HUDEP-2 (cell line): Measurements from ENCODE around the gene SLC2A9.

ENCODE experiments used
- DNase-seq, 76 experiments: peaks; one replicate each; lab custom pipeline; 2025; ENCODE audit not compliant: unreplicated experiment in 76 of 76; lab: John Stamatoyannopoulos, UW

The SLC2A9 gene

DNA sequence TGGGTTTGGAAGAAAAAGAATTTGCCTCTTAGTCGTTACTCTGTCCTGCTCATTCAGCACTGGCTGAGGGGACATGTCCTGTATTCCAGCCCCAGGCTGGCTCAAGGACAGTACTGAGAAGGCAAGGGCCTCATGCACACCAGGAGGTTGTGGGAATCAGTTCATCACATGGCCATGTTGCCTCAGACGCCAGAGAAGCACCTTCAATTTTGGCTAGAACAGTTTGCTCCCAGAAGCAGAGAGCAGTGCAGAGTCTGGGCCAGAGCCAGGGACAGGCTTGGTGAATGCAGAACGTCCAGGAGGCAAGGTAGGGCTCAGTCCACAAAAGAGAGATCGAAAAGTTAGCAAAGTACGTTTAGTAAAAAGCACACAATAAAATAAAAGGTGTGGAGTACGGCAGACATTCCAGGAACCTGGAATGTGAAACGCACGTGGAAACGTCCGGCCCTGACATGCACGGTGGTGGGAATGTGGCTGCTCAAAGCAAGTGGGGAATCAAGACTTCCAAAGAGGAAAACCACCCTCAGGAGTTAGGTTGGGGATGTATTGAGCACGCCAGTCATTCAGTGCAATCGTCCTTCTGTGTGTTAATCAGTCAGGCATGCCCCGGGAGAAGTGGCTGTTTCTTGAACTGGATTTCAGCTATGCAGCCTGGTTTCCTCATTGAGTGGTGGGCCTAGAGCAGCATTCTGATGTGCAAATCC, 1.2 kb upstream of the SLC2A9 start:
- DNase-seq, result no peak

DNA sequence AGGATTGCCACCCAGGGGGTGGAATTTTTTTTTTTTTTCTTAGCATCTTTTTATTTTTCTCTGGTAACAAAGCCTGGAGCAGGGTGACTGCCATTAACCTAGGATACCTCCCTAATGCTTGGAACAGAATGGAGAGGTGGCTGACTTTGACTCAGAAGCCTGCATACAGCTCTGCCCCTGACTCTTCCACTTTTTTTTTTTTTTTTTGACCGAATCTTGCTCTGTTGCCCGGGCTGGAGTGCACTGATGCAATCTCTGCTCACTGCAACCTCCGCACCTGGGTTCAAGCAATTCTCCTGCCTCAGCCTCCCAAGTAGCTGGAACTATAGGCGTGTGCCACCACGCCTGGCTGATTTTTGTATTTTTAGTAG, 341 bp upstream of the SLC2A9 start:
- no peak for DNase-seq

DNA sequence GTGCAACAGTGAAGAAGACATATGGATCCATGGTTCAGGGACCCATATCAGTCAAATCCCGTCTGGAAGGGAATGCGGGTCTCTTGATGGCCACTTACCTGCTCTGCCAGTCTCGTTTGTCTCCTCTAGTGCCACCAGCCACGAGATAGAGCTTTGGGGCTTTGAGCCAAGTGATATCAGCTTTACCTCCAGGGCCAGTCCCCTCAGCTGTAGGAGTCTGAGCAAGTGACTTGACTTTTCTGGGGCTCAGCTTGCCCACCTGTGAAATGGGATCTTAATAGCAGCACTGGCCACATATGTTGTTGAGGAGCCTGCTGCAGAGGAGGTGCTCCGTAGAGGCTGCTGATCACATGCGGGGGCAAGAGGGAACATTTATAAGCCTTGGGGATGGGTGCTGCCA, 1.2 kb downstream of the SLC2A9 start:
- no peak for DNase-seq

DNA sequence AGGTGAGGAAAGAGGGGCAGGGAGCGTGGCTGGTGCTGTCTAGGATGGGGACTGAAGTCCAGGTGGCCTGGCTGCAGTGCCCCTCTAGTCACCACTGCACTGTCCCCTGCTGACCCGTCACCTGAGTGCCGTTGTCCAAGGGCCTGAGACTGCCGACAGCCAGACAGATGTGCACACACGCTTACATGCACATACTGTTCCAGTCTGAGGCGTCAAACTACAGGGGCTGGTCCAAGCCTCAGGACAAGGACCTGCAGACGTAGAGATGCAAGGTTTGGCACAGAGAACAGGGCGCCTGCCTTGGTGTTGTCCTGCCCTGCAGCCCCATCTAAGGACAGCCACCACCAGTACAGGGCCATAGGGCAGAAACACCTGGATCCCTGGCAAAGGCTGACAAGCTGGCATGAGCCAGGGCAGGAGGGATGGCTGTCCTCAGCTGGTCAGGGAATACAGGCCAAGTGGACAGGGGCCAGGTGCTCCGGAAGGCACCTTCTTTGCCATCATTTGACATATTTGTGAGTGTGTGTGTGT, 1.7 kb downstream of the SLC2A9 start:
- no peak for DNase-seq

DNA sequence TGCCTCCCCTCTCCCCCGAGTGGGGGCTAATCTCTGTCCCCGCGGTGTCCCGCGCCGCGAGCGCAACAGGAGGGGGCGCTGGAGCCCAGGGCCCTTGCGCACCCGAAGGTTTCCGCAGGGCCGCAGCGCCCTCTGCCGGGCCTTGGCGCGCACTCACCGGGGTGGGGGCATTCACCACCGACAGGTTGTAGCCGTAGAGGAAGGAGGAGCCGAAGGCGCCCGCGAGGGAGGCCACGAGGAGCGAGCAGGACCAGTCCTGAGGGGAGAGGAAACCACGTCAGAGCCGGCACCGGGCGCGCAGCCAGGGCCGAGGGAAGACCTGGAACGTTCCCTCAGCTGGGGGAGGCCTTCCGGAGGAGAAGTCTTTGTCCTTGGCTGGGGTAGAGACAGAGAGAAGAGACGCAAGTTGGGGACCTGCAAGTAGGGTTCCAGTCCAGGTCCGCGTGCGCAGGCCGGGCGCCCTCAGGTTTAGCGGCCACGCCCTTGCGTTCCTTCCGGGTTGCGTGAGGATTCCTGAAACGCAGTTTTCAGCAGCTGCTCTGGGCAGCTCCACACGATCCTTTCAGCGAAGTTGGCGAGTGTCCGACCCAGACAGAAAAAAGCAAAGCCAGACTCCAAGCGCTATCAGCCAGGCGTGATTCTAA, 2.4 kb downstream of the SLC2A9 start:
- DNase-seq, result peak in 73 of 76 experiments; percentile 3 to 84 (median 63)

DNA sequence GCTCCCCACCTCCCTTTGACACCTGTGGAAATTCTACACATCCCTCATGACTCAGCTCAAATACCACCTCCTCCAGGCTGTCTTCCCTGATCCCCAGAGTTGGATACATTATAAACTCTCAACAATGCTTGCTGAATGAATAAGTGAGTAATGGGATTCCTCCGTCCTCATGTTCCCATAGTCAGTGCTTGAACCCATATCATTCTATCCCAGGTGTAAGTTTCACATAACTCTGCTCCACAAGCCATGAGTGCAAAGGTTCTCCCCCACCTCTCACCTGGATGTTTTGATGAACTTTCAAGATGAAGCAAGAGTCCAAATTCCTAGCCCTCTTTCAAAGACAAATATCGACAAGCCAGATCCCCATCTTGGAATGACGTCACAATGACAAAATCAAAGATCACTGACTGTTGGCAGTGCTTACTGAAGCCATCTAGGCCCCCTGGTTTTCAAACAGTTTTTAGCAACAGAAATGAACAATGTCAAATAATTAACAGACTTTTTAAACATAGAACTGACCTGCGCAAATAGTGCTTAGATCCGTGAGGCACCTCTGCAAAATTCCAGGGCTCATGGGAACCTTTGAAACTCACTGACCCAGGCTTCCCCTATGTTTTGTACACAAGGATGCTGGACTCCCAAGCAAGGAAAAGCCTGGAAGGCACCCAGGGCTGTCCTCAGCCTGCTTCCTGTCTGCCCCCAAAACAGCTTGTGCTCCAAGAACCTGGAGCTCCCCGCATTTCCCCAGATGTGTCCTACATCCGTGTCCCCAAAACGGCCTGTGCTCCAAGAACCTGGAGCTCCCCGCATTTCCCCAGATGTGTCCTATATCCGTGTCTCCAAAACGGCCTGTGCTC, 4.0 kb downstream of the SLC2A9 start:
- no peak for DNase-seq

DNA sequence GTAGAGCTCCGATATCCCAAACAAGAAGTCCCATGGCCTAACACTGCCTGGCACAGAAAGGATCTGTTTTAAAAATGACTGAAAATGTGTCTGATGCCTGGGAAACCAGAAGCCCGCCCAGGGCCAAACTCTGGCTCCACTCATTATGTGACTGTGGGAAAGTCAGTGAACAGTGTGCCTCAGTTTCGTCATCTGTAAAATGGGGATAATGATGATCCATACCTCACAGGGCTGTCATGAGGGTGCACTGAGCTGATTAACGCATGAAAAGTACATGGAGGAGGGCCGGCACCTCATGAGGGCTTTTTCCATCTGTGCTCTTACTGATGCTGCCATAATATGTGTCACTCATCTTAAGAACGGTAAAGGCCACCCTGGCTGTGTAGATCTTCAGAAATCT, 5.1 kb downstream of the SLC2A9 start:
- no peak for DNase-seq

DNA sequence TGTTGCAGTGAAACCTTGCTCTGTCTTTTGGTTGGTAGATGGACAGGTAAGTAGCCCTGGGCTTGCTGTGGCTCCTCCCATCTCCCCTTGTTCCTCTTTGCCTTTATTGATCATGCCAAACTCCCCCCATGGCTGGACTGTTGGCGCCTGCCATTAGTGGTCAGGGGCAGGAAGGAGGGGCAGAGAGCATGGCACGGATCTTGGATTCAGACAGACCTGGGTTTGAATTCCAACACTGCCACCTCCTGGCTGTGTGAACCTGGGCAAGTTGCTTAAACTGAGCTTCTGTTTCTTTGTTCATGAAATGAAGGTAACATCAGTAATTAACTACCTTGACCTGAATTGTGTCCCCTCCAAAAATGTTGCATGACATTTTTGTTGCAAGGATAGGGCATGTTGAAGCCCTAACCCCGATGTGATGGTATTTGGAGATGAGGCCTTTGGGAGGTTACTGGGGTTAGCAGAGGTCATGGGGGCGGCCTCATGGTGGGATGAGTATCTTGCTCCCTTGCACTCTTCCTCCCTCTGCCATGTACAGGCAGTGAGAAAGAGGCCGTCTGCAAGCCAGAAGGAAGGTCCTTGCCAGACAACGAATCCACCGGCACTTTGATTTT, 6.0 kb downstream of the SLC2A9 start:
- DNase-seq, result peak in 29 of 76 experiments; percentile 1 to 43 (median 17)

DNA sequence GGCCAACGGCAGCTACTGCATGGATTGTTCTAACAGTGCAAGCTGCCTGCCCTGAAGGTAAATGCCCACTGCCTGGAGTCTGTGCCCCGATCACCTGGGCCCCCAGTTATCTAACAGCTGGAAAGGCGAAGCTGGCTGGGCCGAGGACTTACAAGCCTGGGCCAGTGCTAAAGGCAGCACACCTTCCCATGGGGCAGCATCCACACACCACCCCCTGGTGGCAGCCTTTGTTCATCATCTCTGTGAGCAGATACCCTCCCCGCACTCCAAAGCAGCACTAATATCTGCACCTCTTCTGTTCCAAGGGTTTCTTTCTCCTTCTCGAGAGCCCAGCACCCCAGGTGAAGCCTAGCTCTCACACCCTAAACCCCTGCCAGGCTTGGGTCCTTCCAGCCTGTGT, 7.6 kb downstream of the SLC2A9 start:
- DNase-seq, result peak in 41 of 76 experiments; percentile 0 to 63 (median 15)

DNA sequence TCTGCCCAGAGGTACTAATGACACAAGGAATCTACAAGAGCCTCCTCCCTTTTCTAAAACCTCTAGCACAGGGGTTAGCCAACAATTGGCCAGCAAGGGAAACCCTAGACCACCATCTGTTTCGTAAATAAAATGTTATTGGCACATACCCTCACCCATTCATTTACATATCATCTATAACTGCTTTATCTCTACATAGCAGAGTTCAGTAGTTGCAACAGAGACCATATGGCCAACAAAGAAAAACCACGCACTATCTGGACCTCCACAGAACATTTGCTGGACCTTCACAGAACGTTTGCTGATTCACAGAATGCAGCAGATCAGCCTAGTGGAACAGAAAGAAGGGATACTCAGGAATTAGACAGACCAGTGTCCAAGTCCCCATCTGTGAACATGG, 9.4 kb downstream of the SLC2A9 start:
- peak in 10 of 76 experiments; percentile 5 to 33 (median 10) for DNase-seq

DNA sequence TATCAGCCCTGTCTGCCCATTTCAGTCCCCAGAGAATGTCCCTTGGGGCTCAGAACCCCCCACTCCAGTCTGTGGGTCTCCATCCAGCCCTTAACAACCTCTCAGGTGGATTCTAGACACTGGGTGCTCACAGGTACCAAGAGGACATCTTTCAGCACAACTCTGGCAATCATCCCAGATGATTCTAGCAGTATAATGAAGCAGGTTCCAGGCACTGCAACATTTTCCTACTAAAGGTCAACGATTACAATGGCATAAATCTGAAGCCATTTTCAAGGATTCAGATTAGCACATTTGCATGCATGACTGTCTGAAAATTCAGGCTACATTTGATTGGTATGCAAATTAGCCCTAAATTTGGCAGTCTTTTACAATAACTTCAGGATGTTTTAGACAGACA, 10.0 kb downstream of the SLC2A9 start:
- no peak for DNase-seq

DNA sequence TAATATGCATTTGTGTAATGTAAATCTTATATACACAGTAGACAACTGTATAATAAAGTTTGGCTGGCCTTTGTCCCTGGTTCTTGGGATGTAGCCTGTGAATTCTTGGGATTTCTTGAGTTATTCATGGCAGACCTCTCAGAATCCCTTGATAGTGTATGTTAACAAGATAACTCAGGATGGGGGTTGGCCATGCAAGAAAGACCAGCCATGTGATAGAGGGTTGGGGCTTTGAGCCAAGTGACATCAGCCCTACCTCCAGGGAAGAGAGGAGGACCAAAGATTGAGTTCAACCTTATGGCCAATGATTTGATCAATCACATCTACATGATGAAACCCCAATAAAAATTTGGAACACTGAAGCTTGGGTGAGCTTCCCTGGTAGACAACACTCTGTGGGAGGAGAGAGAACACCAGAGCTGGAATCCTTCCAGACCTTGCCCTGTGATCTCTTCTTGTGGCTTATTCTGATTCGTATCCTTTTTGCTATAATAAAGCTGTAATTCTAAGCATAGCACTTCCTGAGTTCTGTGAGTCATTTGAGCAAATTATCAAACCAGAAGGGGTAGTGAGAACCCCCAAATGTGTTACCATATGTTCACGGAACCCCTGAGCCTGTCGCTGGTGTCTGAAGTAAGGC, 11.3 kb downstream of the SLC2A9 start:
- DNase-seq, result peak in 2 of 76 experiments; percentile 16 to 28

DNA sequence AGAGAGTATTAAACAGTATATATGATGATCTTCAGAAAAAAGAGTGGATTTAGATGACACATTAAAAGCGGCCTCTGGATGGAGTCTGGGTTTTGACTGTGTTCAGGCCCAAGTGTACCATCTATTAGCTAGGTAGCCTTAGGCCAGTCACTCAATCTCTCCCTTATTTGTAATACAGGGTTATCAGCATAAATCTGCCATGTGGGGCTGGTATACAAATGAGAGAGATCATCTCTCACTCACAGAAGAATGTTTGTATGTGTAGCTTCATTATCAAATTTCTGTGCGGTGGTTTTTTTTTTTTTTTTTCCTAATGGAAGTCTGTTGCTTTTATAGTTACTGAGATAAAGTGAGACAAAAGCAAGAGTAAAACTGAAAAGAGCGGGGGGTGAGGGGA, 12.7 kb downstream of the SLC2A9 start:
- DNase-seq, result no peak

DNA sequence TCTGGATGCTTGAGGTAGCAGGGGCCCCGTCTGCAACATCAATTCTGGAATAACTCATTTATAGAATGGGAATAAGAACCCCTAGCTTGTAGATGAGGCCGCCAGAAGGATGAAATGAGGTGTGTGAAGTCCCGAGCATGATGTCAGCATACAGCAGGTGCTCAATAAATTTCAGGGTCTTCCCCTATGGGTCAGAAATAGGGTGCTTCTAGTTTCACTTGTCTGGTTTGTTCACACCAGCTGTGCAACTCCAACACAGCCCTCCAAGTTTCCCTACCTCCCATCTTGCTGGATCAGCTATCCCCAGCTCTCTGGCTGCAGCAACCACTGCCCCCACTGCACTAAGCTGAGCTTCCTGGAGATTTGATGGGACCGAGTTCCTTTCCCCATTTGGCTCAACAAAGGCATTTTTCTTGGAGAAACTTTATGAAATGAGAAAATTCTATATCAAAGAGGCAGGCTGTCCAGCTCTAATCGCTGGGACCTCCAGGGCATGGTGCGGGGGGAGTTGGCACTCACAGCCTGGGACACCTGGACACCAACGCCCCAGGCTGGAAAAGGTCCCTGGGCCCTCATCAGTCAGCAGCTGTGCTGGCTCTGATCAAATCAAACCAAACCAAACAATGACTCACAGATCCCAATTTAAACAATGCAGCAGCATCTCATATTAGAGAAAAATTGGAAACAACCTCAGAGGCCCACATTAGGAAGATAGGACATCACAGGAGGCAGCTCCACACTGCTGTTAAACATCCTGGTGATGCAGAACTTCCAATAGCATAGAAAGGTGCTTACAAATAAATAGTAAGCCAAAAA, 13.3 kb downstream of the SLC2A9 start:
- no peak for DNase-seq

DNA sequence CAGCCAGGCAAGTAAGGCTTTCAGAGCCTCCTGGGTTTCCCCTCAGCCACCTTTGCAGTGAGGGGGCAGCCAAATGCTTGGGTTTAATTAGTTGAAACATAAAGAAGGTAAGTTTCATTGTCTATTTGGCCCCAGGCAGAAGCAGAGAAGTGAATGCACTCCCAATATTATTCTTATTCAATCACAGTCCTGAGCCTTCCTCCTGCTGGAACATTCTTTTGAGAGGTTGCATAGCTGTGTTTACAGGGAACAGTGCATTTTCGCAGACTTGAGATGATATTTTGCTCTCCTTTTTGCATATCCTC, 13.9 kb downstream of the SLC2A9 start:
- DNase-seq, result no peak

DNA sequence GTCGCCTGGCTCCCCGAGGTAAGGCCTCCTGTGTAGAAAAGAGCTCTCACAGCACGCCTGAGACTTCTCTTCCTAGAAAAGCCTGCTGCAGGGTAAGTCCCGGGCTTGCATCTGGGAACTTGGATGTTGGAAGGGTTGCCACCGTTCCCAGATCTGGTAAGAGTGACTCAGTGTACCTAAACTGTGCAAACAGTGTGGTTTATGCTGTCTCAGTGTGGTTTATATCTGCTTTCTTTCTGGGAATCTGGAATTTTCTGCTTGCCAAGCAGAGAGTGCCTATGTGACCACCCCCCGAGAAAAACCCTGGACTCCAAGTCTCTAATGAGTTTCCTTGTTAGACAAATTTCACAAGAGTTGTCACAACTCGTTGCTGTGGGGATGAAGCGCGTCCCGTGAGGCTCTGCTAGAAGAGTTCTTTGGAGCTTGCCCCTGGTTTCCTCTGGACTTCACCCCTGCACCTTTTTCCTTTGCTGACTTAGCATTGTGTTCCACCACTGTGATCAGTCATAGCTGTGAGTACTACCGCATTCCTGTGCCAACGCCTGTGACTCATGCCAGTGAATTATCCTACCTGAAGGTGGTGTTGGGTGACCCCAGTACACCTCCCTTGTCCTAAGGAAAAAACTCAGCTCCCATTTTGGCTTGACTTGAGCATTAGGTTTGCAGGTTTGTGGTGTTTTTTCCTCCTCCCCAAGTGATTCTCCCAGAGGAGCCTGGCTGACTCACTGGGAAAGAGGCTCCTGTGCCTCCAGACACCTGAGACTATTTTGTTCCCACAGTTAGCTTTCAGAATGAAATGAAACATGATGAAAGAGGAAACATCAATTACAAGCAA, 14.5 kb downstream of the SLC2A9 start:
- DNase-seq, result no peak

DNA sequence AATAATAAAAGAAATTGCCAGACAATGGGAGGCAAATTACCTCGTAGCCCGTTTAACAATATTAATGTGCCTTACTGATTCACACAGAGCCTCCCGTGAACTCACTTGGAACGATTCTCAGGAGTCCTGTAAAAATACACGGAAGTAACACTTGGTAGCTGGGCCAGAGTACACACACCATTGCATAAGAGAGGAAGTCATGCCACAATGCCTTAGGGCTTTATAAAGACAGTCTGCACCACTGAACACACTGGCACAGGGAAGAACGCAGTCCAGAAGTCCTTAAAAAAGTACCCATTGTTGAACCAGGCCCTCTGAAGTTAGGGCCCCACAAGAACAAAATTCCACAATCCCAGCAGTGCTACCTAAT, 15.1 kb downstream of the SLC2A9 start:
- DNase-seq, result no peak

DNA sequence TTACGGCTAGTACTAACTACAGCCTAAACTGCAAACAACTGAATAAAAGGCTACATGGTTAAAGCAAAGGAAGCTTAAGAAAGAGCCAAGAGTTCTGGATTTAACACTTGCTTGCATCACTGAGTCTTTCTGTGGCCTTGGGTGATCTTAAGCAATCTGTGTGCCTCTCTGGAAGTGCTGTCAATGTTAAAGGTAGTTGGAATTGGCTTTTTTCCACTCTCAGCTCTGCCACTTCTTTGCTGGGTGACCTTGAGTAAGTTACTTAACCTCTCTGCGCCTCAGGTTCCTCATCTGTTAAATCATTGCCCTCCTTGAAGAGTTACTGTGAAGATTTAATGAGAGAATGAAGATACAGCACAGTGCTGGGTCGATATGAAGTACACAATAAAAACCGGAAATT, 15.7 kb downstream of the SLC2A9 start:
- no peak for DNase-seq

DNA sequence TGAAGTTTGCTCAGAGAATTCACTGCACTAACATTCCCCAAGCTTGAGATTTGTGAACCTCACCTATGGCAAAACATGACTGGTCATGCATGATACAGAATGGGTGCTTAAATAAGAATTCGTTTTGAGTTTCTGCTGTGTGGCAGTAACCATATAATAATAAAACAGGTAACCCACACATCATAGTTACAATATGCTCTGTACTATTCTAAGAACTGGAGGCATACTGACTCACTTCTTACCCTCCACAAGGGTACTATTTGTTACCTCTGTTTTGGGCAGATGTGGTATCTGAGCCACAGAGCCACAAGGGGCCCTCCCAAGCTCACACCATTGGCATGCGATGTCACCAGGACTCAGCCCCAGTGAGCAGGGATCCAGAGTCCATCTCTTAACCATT, 17.6 kb downstream of the SLC2A9 start:
- no peak for DNase-seq
